RWPE1 (cell line): ENCODE measurements around the gene FAM3C.

ENCODE experiments used
- CTCF ChIA-PET: fragments of 350-600 bp; sonication (Branson Sonifier 250); formaldehyde crosslinking; extraction: SDS; loops from one replicate; lab custom pipeline; 2021; lab: Yijun Ruan, JAX
- POLR2A ChIA-PET: fragments of 400-600 bp; formaldehyde crosslinking; extraction: SDS; loops from one replicate; lab custom pipeline; 2020; ENCODE audit warnings: antibody characterized with exemption; ENCODE audit not compliant: low non-redundant PET; lab: Yijun Ruan, JAX
- DNase-seq: peaks from one replicate; pipeline ENCODE4 v3.0.0; 2012; ENCODE audit warnings: low spot score
- H3K27ac ChIP-seq: fragments of 450-650 bp; 2 replicates; pipeline ENCODE4 v1.5.1; 2017
- CTCF ChIP-seq: fragments of 450-650 bp; conservative IDR thresholded peaks from 2 replicates; pipeline ENCODE4 v1.5.1; 2017; ENCODE audit warnings: low read depth, mild to moderate bottlenecking

Gene FAM3C

GRCh38 chr7:121303422-121304101 is 92.5 kb downstream of the FAM3C start:
- no peak for TF ChIP-seq CTCF
- no peak for DNase-seq
- H3K27ac ChIP-seq, result no peak overlapping the region
- CTCF ChIA-PET, result interaction anchor here (0.5 to 0.6 kb wide), 2 partner anchors 86 to 173 kb away, joined by 3 read pairs; no protein-coding TSS in a partner anchor
- POLR2A ChIA-PET, result no interaction called here

GRCh38 chr7:121302214-121302745 is 93.8 kb downstream of the FAM3C start:
- ChIA-PET CTCF (interaction anchor here (0.5 kb wide), 1 partner anchor 59 kb away, joined by 3 read pairs; no protein-coding TSS in a partner anchor), POLR2A (no interaction called here)
- DNase-seq, result no peak
- no peak overlapping the region for H3K27ac ChIP-seq
- no peak for TF ChIP-seq CTCF

- CTCF ChIA-PET, result no interaction called here
- POLR2A ChIA-PET, result no interaction called here
- no peak overlapping the region for H3K27ac ChIP-seq
- no peak for TF ChIP-seq CTCF
- DNase-seq, result no peak
These were observed 94.5 kb downstream of the FAM3C start for GRCh38 chr7:121301446-121302213.

GRCh38 chr7:121300685-121301420 is 95.3 kb downstream of the FAM3C start:
- TF ChIP-seq CTCF, result no peak
- ChIA-PET CTCF (no interaction called here), POLR2A (no interaction called here)
- no peak for DNase-seq
- no peak overlapping the region for H3K27ac ChIP-seq
